Neural progenitor cell (in vitro differentiated cells): Measurements from ENCODE around the gene NRSN2. TPM values are rescaled to one million over a fixed set of nuclear protein-coding genes. Genes with fewer than 3 reads are reported as not detected.

Experiments used
- DNase-seq: peaks from one replicate; pipeline ENCODE4 v3.0.0-alpha.2; 2016; ENCODE audit warnings: low spot score
- H2AFZ ChIP-seq: fragments of 200-600 bp; sonication (generic); replicated peaks from 2 replicates; pipeline ENCODE4 v1.6.1; 2016; ENCODE audit warnings: antibody characterized with exemption
- H3F3A ChIP-seq: fragments of 200-600 bp; sonication (generic); 2 replicates; pipeline ENCODE4 v1.6.1; 2016; ENCODE audit warnings: antibody characterized with exemption, low read depth
- H3K27ac ChIP-seq: fragments of 200-600 bp; sonication (generic); 2 replicates; pipeline ENCODE4 v1.5.1; 2016; ENCODE audit warnings: mild to moderate bottlenecking
- H3K27me3 ChIP-seq: fragments of 200-600 bp; sonication (generic); 2 replicates; pipeline ENCODE4 v1.6.1; 2016; ENCODE audit warnings: mild to moderate bottlenecking, moderate library complexity
- H3K36me3 ChIP-seq: fragments of 200-600 bp; sonication (generic); 2 replicates; pipeline ENCODE4 v1.5.1; 2016
- H3K4me1 ChIP-seq: fragments of 200-600 bp; sonication (generic); 2 replicates; pipeline ENCODE4 v1.6.1; 2016; ENCODE audit warnings: mixed run types
- H3K4me2 ChIP-seq: fragments of 200-600 bp; sonication (generic); 2 replicates; pipeline ENCODE4 v1.6.1; 2016
- H3K4me3 ChIP-seq: fragments of 200-600 bp; sonication (generic); 2 replicates; pipeline ENCODE4 v1.5.1; 2016
- H3K79me2 ChIP-seq: fragments of 200-600 bp; sonication (generic); 2 replicates; pipeline ENCODE4 v1.6.1; 2016; ENCODE audit warnings: low read depth
- H3K9ac ChIP-seq: fragments of 200-600 bp; sonication (generic); 2 replicates; pipeline ENCODE4 v1.6.1; 2016
- H3K9me3 ChIP-seq: fragments of 200-600 bp; sonication (generic); 2 replicates; pipeline ENCODE4 v1.5.1; 2016; ENCODE audit warnings: low read depth
- H4K20me1 ChIP-seq: fragments of 200-600 bp; sonication (generic); 2 replicates; pipeline ENCODE4 v1.6.1; 2016; ENCODE audit warnings: low read depth
- H3K27ac Mint-ChIP-seq: 3 replicates; pipeline ENCODE4 v1.8.0; 2021; ENCODE audit warnings: mixed read lengths
- H3K27me3 Mint-ChIP-seq: 2 replicates; pipeline ENCODE4 v1.8.0; 2022; ENCODE audit warnings: low read depth, mild to moderate bottlenecking, inconsistent platforms, moderate library complexity, mixed read lengths; ENCODE audit not compliant: insufficient read depth
- H3K36me3 Mint-ChIP-seq: 3 replicates; pipeline ENCODE4 v1.8.0; 2021; ENCODE audit warnings: mixed read lengths
- H3K4me1 Mint-ChIP-seq: 3 replicates; pipeline ENCODE4 v1.8.0; 2021; ENCODE audit warnings: mixed read lengths
- H3K4me3 Mint-ChIP-seq: 3 replicates; pipeline ENCODE4 v1.8.0; 2021; ENCODE audit warnings: mild to moderate bottlenecking, moderate library complexity, mixed read lengths
- H3K9me3 Mint-ChIP-seq: 3 replicates; pipeline ENCODE4 v1.8.0; 2020; ENCODE audit warnings: mixed read lengths
- CTCF ChIP-seq: fragments of 200-600 bp; sonication (generic); IDR thresholded peaks from 2 replicates; pipeline ENCODE4 v1.5.1; 2017; ENCODE audit warnings: antibody characterized with exemption, mild to moderate bottlenecking
- EZH2 ChIP-seq: fragments of 200-600 bp; sonication (generic); IDR thresholded peaks from 2 replicates; pipeline ENCODE4 v1.6.1; 2017; ENCODE audit warnings: antibody characterized with exemption, mild to moderate bottlenecking, moderate library complexity
- EZH2phosphoT487 ChIP-seq: fragments of 200-600 bp; sonication (generic); IDR thresholded peaks from 2 replicates; pipeline ENCODE4 v1.6.1; 2017; ENCODE audit warnings: antibody characterized with exemption
- total RNA-seq: library from RNA; depleted of rRNA; stranded (reverse); fragments of >200 nt; gene quantifications from 2 replicates; pipeline ENCODE4 v1.2.3, GENCODE V29; 2015; ENCODE audit warnings: low replicate concordance

NRSN2 gene
- total RNA-seq, 1 donor from 2014 or later, result 8.8 TPM

DNA sequence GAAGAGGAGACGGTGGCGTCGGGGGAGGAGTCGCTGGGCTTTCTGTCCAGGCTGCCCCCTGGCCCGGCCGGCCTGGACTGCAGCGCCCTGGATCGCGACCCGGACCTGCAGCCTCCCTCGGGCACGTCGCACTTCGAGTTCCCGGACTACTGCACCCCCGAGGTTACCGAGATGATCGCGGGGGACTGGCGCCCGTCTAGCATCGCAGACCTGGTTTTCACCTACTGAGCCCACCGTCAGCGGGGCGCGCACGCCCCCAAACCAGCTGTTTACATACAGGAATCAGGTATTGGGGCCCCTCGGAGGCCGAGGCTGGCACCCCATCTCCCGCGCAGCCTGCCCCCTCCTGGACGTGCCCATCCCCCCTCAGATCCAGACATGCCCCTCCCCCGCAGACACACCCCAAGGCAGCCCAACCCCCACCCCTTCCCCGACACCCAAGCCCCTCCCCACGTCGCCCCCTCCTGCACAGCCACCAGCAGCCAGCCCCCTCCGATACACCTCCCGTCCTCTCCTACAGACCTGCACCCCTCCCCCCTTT lies 20.2 kb upstream of the NRSN2 start:
- Histone ChIP-seq H3K4me1 (peaks cover 27% of the 10 kb centered on the region), H2AFZ (no peak overlapping the region), H3K27ac (peak overlapping the region; percentile 92), H3K79me2 (peaks cover 65% of the 10 kb centered on the region), H3K4me3 (peak overlapping the region; percentile 97), H3K4me2 (peak overlapping the region; percentile 80), H3F3A (peaks cover 61% of the 10 kb centered on the region), H3K9me3 (no peaks in the 10 kb centered on the region), H3K27me3 (no peaks in the 10 kb centered on the region), H4K20me1 (peaks cover 44% of the 10 kb centered on the region), H3K9ac (peak overlapping the region; percentile 31), H3K36me3 (no peaks in the 10 kb centered on the region)
- no peak overlapping the region for H3K27ac Mint-ChIP-seq
- H3K4me3 Mint-ChIP-seq, result peak overlapping the region; percentile 94
- TF ChIP-seq CTCF, result peak; percentile 24
- TF ChIP-seq EZH2, result no peak
- TF ChIP-seq EZH2phosphoT487, result no peak
- DNase-seq, result peak; percentile 73
- H3K36me3 Mint-ChIP-seq, result peaks cover 15% of the 10 kb centered on the region
- H3K9me3 Mint-ChIP-seq, result peaks cover 2% of the 10 kb centered on the region
- peaks cover 11% of the 10 kb centered on the region for H3K27me3 Mint-ChIP-seq
- H3K4me1 Mint-ChIP-seq, result peaks cover 45% of the 10 kb centered on the region

- Histone ChIP-seq H3K4me2 (peak overlapping the region; percentile 94), H4K20me1 (peaks cover 51% of the 10 kb centered on the region), H3K4me3 (peak overlapping the region; percentile 97), H3K4me1 (peaks cover 27% of the 10 kb centered on the region), H3F3A (peaks cover 61% of the 10 kb centered on the region), H3K79me2 (peaks cover 65% of the 10 kb centered on the region), H3K9me3 (no peaks in the 10 kb centered on the region), H3K27ac (no peak overlapping the region), H3K9ac (peak overlapping the region; percentile 38), H2AFZ (no peak overlapping the region), H3K36me3 (no peaks in the 10 kb centered on the region), H3K27me3 (no peaks in the 10 kb centered on the region)
- Mint-ChIP-seq H3K9me3 (peaks cover 2% of the 10 kb centered on the region), H3K27ac (no peak overlapping the region), H3K4me3 (peak overlapping the region; percentile 94), H3K27me3 (peaks cover 9% of the 10 kb centered on the region), H3K4me1 (peaks cover 43% of the 10 kb centered on the region), H3K36me3 (peaks cover 13% of the 10 kb centered on the region)
- peak; percentile 98 for DNase-seq
- no peak for TF ChIP-seq EZH2
- TF ChIP-seq EZH2phosphoT487, result no peak
- TF ChIP-seq CTCF, result no peak
Observed at GRCh38 chr20:327186-328026, 19.5 kb upstream of the NRSN2 start.

- peaks cover 56% of the 10 kb centered on the region for H3F3A ChIP-seq
- H3K27ac ChIP-seq, result no peak overlapping the region
- H3K9me3 ChIP-seq, result no peaks in the 10 kb centered on the region
- peak overlapping the region; percentile 73 for H3K27ac Mint-ChIP-seq
- H3K9ac ChIP-seq, result peak overlapping the region; percentile 38
- peaks cover 12% of the 10 kb centered on the region for H3K36me3 Mint-ChIP-seq
- H3K4me3 ChIP-seq, result peak overlapping the region; percentile 97
- peaks cover 39% of the 10 kb centered on the region for H3K4me1 Mint-ChIP-seq
- no peaks in the 10 kb centered on the region for H3K27me3 ChIP-seq
- H2AFZ ChIP-seq, result no peak overlapping the region
- no peaks in the 10 kb centered on the region for H3K36me3 ChIP-seq
- peaks cover 5% of the 10 kb centered on the region for H3K27me3 Mint-ChIP-seq
- H3K4me2 ChIP-seq, result peak overlapping the region; percentile 94
- TF ChIP-seq EZH2 (no peak), CTCF (no peak), EZH2phosphoT487 (no peak)
- peaks cover 58% of the 10 kb centered on the region for H3K79me2 ChIP-seq
- peaks cover 26% of the 10 kb centered on the region for H3K4me1 ChIP-seq
- peak overlapping the region; percentile 94 for H3K4me3 Mint-ChIP-seq
- DNase-seq, result no peak
- peaks cover 60% of the 10 kb centered on the region for H4K20me1 ChIP-seq
- peaks cover 2% of the 10 kb centered on the region for H3K9me3 Mint-ChIP-seq
Observed at GRCh38 chr20:328027-328974, 18.6 kb upstream of the NRSN2 start.
